Liver (tissue), 3 donors: ENCODE results near the gene NMB.

Experiments
- GABPA ChIP-seq, 2 donors: IDR thresholded peaks in 1 of 2; conservative IDR thresholded peaks in 1 of 2; 2 replicates each; pipeline ENCODE4 v1.6.1; 2016; ENCODE audit warnings: antibody characterized with exemption in 2 of 2, mild to moderate bottlenecking in 1 of 2, moderate library complexity in 1 of 2
- JUND ChIP-seq, 2 donors: IDR thresholded peaks; 2 replicates each; pipeline ENCODE4 v1.6.1; 2016; ENCODE audit warnings: antibody characterized with exemption in 2 of 2
- RAD21 ChIP-seq, 2 donors: IDR thresholded peaks; 2 replicates each; pipeline ENCODE4 v1.6.1; 2016; ENCODE audit warnings: antibody characterized with exemption in 2 of 2, mild to moderate bottlenecking in 2 of 2
- TAF1 ChIP-seq: conservative IDR thresholded peaks from 2 replicates; pipeline ENCODE4 v1.6.1; 2016; ENCODE audit warnings: antibody characterized with exemption, mild to moderate bottlenecking
- TF ChIP-seq, protein P1 (sequence below): fragments of 150-350 bp; IDR thresholded peaks from 2 replicates; pipeline ENCODE4 v1.5.1; 2017; ENCODE audit warnings: improper control_type of control experiment, low read depth, low read length; ENCODE audit not compliant: missing input control
- TF ChIP-seq, protein P2 (sequence below): IDR thresholded peaks from 2 replicates; pipeline ENCODE4 v1.6.1; 2016; ENCODE audit warnings: antibody characterized with exemption
- TF ChIP-seq, protein P3 (sequence below): IDR thresholded peaks from 2 replicates; pipeline ENCODE4 v1.6.1; 2016; ENCODE audit warnings: antibody characterized with exemption
- TF ChIP-seq, protein P4 (sequence below): IDR thresholded peaks from 2 replicates; pipeline ENCODE4 v1.6.1; 2016; ENCODE audit warnings: antibody characterized with exemption, mild to moderate bottlenecking
- donor health status: healthy.
- donor health status: healthy.

DNA sequence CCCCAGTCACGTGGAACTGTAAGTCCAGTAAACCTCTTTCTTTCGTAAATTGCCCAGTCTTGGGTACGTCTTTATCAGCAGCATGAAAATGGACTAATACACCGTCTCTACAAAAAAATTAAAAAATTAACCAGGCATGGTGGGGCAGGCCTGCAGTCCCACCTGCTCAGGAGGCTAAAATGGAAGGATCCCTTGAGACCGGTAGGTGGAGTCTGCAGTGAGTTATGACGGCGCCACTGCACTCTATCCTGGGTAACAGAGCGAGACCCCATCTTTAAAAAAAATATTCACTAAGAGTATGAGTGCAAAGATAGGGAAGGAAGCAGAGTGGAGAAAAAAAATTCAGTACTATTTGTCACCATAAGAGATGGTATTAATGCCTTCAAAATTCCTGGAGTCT is 32.3 kb upstream of the NMB start:
- TF ChIP-seq, protein P1, sequence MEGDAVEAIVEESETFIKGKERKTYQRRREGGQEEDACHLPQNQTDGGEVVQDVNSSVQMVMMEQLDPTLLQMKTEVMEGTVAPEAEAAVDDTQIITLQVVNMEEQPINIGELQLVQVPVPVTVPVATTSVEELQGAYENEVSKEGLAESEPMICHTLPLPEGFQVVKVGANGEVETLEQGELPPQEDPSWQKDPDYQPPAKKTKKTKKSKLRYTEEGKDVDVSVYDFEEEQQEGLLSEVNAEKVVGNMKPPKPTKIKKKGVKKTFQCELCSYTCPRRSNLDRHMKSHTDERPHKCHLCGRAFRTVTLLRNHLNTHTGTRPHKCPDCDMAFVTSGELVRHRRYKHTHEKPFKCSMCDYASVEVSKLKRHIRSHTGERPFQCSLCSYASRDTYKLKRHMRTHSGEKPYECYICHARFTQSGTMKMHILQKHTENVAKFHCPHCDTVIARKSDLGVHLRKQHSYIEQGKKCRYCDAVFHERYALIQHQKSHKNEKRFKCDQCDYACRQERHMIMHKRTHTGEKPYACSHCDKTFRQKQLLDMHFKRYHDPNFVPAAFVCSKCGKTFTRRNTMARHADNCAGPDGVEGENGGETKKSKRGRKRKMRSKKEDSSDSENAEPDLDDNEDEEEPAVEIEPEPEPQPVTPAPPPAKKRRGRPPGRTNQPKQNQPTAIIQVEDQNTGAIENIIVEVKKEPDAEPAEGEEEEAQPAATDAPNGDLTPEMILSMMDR, result no peak
- TF ChIP-seq TAF1, result no peak
- TF ChIP-seq GABPA (IDR thresholded peaks at IDR 0.05 in 1 of 2, conservative IDR thresholded peaks at IDR 0.05 in 1 of 2), result no peak
- TF ChIP-seq, protein P2, sequence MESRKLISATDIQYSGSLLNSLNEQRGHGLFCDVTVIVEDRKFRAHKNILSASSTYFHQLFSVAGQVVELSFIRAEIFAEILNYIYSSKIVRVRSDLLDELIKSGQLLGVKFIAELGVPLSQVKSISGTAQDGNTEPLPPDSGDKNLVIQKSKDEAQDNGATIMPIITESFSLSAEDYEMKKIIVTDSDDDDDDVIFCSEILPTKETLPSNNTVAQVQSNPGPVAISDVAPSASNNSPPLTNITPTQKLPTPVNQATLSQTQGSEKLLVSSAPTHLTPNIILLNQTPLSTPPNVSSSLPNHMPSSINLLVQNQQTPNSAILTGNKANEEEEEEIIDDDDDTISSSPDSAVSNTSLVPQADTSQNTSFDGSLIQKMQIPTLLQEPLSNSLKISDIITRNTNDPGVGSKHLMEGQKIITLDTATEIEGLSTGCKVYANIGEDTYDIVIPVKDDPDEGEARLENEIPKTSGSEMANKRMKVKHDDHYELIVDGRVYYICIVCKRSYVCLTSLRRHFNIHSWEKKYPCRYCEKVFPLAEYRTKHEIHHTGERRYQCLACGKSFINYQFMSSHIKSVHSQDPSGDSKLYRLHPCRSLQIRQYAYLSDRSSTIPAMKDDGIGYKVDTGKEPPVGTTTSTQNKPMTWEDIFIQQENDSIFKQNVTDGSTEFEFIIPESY, result no peak
- TF ChIP-seq, protein P3, sequence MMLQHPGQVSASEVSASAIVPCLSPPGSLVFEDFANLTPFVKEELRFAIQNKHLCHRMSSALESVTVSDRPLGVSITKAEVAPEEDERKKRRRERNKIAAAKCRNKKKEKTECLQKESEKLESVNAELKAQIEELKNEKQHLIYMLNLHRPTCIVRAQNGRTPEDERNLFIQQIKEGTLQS, result no peak
- TF ChIP-seq, protein P4, sequence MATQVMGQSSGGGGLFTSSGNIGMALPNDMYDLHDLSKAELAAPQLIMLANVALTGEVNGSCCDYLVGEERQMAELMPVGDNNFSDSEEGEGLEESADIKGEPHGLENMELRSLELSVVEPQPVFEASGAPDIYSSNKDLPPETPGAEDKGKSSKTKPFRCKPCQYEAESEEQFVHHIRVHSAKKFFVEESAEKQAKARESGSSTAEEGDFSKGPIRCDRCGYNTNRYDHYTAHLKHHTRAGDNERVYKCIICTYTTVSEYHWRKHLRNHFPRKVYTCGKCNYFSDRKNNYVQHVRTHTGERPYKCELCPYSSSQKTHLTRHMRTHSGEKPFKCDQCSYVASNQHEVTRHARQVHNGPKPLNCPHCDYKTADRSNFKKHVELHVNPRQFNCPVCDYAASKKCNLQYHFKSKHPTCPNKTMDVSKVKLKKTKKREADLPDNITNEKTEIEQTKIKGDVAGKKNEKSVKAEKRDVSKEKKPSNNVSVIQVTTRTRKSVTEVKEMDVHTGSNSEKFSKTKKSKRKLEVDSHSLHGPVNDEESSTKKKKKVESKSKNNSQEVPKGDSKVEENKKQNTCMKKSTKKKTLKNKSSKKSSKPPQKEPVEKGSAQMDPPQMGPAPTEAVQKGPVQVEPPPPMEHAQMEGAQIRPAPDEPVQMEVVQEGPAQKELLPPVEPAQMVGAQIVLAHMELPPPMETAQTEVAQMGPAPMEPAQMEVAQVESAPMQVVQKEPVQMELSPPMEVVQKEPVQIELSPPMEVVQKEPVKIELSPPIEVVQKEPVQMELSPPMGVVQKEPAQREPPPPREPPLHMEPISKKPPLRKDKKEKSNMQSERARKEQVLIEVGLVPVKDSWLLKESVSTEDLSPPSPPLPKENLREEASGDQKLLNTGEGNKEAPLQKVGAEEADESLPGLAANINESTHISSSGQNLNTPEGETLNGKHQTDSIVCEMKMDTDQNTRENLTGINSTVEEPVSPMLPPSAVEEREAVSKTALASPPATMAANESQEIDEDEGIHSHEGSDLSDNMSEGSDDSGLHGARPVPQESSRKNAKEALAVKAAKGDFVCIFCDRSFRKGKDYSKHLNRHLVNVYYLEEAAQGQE, result no peak
- TF ChIP-seq RAD21 (IDR thresholded peaks at IDR 0.05), result no peak
- TF ChIP-seq JUND (IDR thresholded peaks at IDR 0.05), result no peak
